NCI-H187 (cell line): ENCODE results near the gene THADA.
"Not testable (repeated sequence)": the region's sequence is repeated elsewhere in the genome, so short reads cannot be mapped to it uniquely, and the experiment has no call there.

ENCODE experiments used
- DNase-seq, 2 experiments: peaks; one replicate each; lab custom pipeline; 2025; lab: John Stamatoyannopoulos, UW

Gene THADA

GRCh38 chr2:43388371-43388770, 207.5 kb downstream of the THADA start:
- no peak for DNase-seq

GRCh38 chr2:43387092-43388062, 208.5 kb downstream of the THADA start:
- DNase-seq, result no peak

DNA sequence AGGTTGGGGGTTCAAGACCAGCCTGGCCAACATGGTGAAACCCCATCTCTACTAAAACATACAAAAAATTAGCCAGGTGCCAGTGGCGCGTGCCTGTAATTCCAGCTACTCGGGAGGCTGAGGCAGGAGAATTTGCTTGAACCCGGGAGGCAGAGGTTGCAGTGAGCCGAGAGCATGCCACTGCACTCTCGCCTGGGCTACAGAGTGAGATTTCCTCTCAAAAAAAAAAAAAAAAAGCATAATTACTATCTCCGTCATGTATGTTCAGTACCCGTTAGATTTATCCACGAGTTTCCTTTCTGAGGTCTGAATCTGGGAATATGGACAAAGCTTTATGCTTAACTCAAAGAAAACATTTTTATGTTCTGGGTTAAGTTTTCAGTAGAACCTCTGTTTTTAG, 209.2 kb downstream of the THADA start:
- not testable (repeated sequence) for DNase-seq

DNA sequence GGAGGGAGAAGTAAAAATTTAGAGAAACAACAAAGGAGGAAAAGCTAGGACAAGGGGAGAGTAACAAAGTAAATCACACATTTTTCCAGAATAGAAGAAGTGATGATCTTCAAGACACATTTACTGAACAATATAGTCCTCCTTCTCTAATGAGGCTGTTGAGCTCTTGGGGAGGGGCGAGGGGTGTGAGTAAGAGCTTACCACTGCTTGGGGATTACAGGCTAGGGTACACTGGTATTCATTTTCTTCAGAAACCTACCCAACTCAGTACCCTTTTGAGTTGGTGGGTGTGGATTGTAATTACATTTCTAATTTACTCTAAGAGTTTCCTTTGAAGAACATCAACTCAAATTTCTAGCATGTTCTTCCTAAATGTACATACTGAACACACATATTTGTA, 211.7 kb downstream of the THADA start:
- no peak for DNase-seq

- DNase-seq, result no peak
These were observed 212.3 kb downstream of the THADA start for GRCh38 chr2:43383533-43383932.

- no peak for DNase-seq
These were observed 216.3 kb downstream of the THADA start for GRCh38 chr2:43379494-43379893.

- no peak for DNase-seq
These were observed 218.5 kb downstream of the THADA start for GRCh38 chr2:43377327-43377726.

- DNase-seq, result no peak
These were observed 219.2 kb downstream of the THADA start for GRCh38 chr2:43376523-43377198.

GRCh38 chr2:43375746-43376522, 219.9 kb downstream of the THADA start:
- no peak for DNase-seq

GRCh38 chr2:43372416-43373081, 223.3 kb downstream of the THADA start:
- DNase-seq, result no peak

- DNase-seq, result no peak
These were observed 225.1 kb downstream of the THADA start for GRCh38 chr2:43370705-43371104.

DNA sequence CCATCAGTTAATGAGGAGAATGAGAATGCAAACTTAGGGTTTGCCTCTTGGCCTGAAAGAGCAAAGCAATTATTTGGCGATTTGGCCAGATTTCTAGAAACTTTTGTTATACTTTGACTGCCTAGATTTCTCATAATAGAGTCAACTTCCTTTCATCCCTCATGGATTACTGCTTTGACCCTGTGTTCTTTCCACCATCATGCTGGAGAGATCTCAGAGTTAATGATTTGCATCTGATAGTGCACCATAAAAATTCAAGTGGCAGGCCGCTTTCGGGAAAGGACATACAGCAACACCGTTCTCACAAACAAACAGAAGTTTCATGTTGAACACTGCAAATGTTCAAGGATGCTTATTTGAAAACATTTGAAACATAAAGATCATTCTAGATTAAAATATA, 225.7 kb downstream of the THADA start:
- DNase-seq, result no peak

GRCh38 chr2:43368483-43369385, 227.1 kb downstream of the THADA start:
- no peak for DNase-seq

GRCh38 chr2:43367012-43367782, 228.6 kb downstream of the THADA start:
- DNase-seq, result no peak

- DNase-seq, result no peak
These were observed 232.7 kb downstream of the THADA start for GRCh38 chr2:43363120-43363519.

GRCh38 chr2:43361286-43361685, 234.6 kb downstream of the THADA start:
- DNase-seq, result no peak

GRCh38 chr2:43360137-43360536, 235.7 kb downstream of the THADA start:
- no peak for DNase-seq

GRCh38 chr2:43358410-43359201, 237.2 kb downstream of the THADA start:
- DNase-seq, result no peak

GRCh38 chr2:43356774-43357173, 239.1 kb downstream of the THADA start:
- no peak for DNase-seq
